NCI-H526 treated with DMSO at 0.1 percent for 48 hours (cell line): ENCODE measurements around the gene VAV3.
"Not testable (repeated sequence)": the region's sequence is repeated elsewhere in the genome, so short reads cannot be mapped to it uniquely, and the experiment has no call there.

Experiments
- DNase-seq: peaks from one replicate; lab custom pipeline; 2025; lab: John Stamatoyannopoulos, UW

Gene VAV3

GRCh38 chr1:107739651-107740050 lies 225.3 kb downstream of the VAV3 start:
- DNase-seq, result no peak

- no peak for DNase-seq
Observed at GRCh38 chr1:107739201-107739600, 225.8 kb downstream of the VAV3 start.

- not testable (repeated sequence) for DNase-seq
Observed at GRCh38 chr1:107733401-107733800, 231.6 kb downstream of the VAV3 start.

GRCh38 chr1:107727866-107728265 lies 237.1 kb downstream of the VAV3 start:
- no peak for DNase-seq

GRCh38 chr1:107726860-107727259 lies 238.1 kb downstream of the VAV3 start:
- no peak for DNase-seq

GRCh38 chr1:107724648-107725047 lies 240.3 kb downstream of the VAV3 start:
- no peak for DNase-seq

GRCh38 chr1:107720210-107720609 lies 244.8 kb downstream of the VAV3 start:
- not testable (repeated sequence) for DNase-seq

- no peak for DNase-seq
Observed at GRCh38 chr1:107710005-107710404, 255.0 kb downstream of the VAV3 start.

GRCh38 chr1:107707111-107707510 lies 257.9 kb downstream of the VAV3 start:
- no peak for DNase-seq

GRCh38 chr1:107706182-107706581 lies 258.8 kb downstream of the VAV3 start:
- no peak for DNase-seq

GRCh38 chr1:107704911-107705310 lies 260.1 kb downstream of the VAV3 start:
- no peak for DNase-seq

GRCh38 chr1:107702946-107703571 lies 261.9 kb downstream of the VAV3 start:
- DNase-seq, result no peak

GRCh38 chr1:107700651-107701050 lies 264.3 kb downstream of the VAV3 start:
- DNase-seq, result not testable (repeated sequence)

- DNase-seq, result no peak
Observed at GRCh38 chr1:107698161-107698560, 266.8 kb downstream of the VAV3 start.

- no peak for DNase-seq
Observed at GRCh38 chr1:107695341-107695740, 269.6 kb downstream of the VAV3 start.

GRCh38 chr1:107692580-107693345 lies 272.2 kb downstream of the VAV3 start:
- DNase-seq, result no peak

GRCh38 chr1:107691540-107691939 lies 273.4 kb downstream of the VAV3 start:
- DNase-seq, result no peak

GRCh38 chr1:107690491-107690890 lies 274.5 kb downstream of the VAV3 start:
- DNase-seq, result no peak

- no peak for DNase-seq
Observed at GRCh38 chr1:107689733-107690132, 275.2 kb downstream of the VAV3 start.

- no peak for DNase-seq
Observed at GRCh38 chr1:107689159-107689558, 275.8 kb downstream of the VAV3 start.

- DNase-seq, result no peak
Observed at GRCh38 chr1:107687849-107688753, 276.9 kb downstream of the VAV3 start.

GRCh38 chr1:107683683-107684082 lies 281.3 kb downstream of the VAV3 start:
- no peak for DNase-seq
